Head of caudate nucleus (tissue), 42 donors: Measurements from ENCODE around the gene RNF187.

Source experiments
- DNase-seq, 42 donors: peaks; one replicate each; pipeline versions ENCODE4 v3.0.0 to v3.0.0-alpha.2; 2020 to 2021; ENCODE audit warnings: mixed read lengths in 7 of 42
- intact Hi-C: fragments of 100-400 bp; cut with DNase I; formaldehyde crosslinking; loops from one replicate; pipeline ENCODE4 v1.15.0; 2022

Gene RNF187

GRCh38 chr1:228487336-228488124 lies at the start of gene RNF187:
Gene RNF187 (plus strand): TSS chr1:228487382.
- intact Hi-C loops, result loop anchor here (10.0 kb wide), 1 partner anchor 323 kb away; the partner anchor contains the start of gene IBA57
- peak in 29 of 42 donors; percentile 20 to 96 (median 91) for DNase-seq

GRCh38 chr1:228437424-228437962 lies 49.7 kb upstream of the RNF187 start:
- intact Hi-C loops, result no loop called here
- DNase-seq, result no peak

- no peak for DNase-seq
- intact Hi-C loops, result no loop called here
Measured at GRCh38 chr1:228438266-228438665, 48.9 kb upstream of the RNF187 start.

- intact Hi-C loops, result no loop called here
- no peak for DNase-seq
Measured at GRCh38 chr1:228440761-228441500, 46.3 kb upstream of the RNF187 start.

GRCh38 chr1:228443395-228443794 lies 43.8 kb upstream of the RNF187 start:
- intact Hi-C loops, result no loop called here
- no peak for DNase-seq

- intact Hi-C loops, result no loop called here
- DNase-seq, result no peak
Measured at GRCh38 chr1:228445490-228445842, 41.7 kb upstream of the RNF187 start.

- peak in 41 of 42 donors; percentile 25 to 85 (median 59) for DNase-seq
- intact Hi-C loops, result no loop called here
Measured at GRCh38 chr1:228445843-228446650, 41.1 kb upstream of the RNF187 start.

GRCh38 chr1:228446852-228447251 lies 40.3 kb upstream of the RNF187 start:
- intact Hi-C loops, result no loop called here
- no peak for DNase-seq

- intact Hi-C loops, result no loop called here
- no peak for DNase-seq
Measured at GRCh38 chr1:228448372-228448771, 38.8 kb upstream of the RNF187 start.

- intact Hi-C loops, result no loop called here
- peak in 1 of 42 donors; percentile 21 for DNase-seq
Measured at GRCh38 chr1:228450200-228450599, 37.0 kb upstream of the RNF187 start.

GRCh38 chr1:228452194-228453021 lies 34.8 kb upstream of the RNF187 start:
- DNase-seq, result no peak
- intact Hi-C loops, result no loop called here

GRCh38 chr1:228453022-228453560 lies 34.1 kb upstream of the RNF187 start:
- DNase-seq, result no peak
- intact Hi-C loops, result no loop called here

- intact Hi-C loops, result no loop called here
- DNase-seq, result no peak
Measured at GRCh38 chr1:228453614-228454013, 33.6 kb upstream of the RNF187 start.

- intact Hi-C loops, result no loop called here
- DNase-seq, result no peak
Measured at GRCh38 chr1:228454238-228454637, 32.9 kb upstream of the RNF187 start.

- DNase-seq, result no peak
- intact Hi-C loops, result loop anchor here (5.0 kb wide), 1 partner anchor 43 kb away; no protein-coding TSS in a partner anchor
Measured at GRCh38 chr1:228455715-228456114, 31.5 kb upstream of the RNF187 start.

- intact Hi-C loops, result loop anchor here (5.0 kb wide), 1 partner anchor 44 kb away; no protein-coding TSS in a partner anchor
- no peak for DNase-seq
Measured at GRCh38 chr1:228456252-228457016, 30.7 kb upstream of the RNF187 start.

- DNase-seq, result no peak
- intact Hi-C loops, result loop anchor here (5.0 kb wide), 1 partner anchor 45 kb away; no protein-coding TSS in a partner anchor
Measured at GRCh38 chr1:228457017-228457395, 30.2 kb upstream of the RNF187 start.
